HG02763 (cell line): Measurements from ENCODE around the gene DMRTB1.

Experiments used
- ATAC-seq: cut with Tn5 transposase; IDR thresholded peaks from one replicate; pipeline ENCODE4 v1.9.1; 2021; ENCODE audit warnings: mild to moderate bottlenecking, moderate library complexity; ENCODE audit not compliant: unreplicated experiment

The DMRTB1 gene

GRCh38 chr1:53507116-53507820 lies 48.1 kb downstream of the DMRTB1 start:
- ATAC-seq = no peak

- ATAC-seq = no peak
Observed at GRCh38 chr1:53508056-53508990, 49.1 kb downstream of the DMRTB1 start.

DNA sequence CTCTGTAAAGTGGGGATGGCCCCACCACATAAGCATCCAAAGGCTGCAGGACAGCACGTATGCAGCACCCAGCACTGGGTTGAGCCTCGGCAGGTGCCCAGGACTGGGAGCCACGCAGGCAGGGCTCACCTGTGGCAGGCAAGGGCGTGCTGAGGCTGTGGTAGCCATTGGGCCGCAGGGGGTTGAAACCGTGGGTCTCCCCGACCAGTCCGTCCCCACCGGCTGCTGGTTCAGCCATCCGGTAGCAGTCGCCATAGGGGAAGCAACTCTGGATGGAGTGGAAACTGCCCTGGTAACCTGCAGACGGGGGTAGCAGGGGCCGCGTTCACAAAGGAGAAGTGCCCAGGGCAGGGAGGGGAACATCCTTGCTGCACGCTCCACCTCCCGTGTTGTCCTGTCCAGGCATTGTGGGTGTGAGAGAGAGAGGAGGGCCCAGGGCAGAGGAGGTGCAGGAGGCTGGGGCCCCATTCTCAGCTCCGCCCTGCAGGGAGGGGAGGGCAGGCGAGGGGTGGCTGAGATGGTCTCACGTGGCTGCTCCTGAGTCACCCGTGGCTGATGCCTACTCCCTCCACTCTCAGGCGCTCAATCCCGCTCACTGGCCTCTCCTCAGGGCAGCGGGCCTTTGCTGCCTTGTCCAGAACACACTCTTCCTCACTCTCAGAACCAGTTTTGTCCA lies 49.9 kb downstream of the DMRTB1 start:
- no peak for ATAC-seq

- no peak for ATAC-seq
Observed at GRCh38 chr1:53509775-53510174, 50.6 kb downstream of the DMRTB1 start.

- no peak for ATAC-seq
Observed at GRCh38 chr1:53510215-53510614, 51.0 kb downstream of the DMRTB1 start.

GRCh38 chr1:53511323-53511932 lies 52.2 kb downstream of the DMRTB1 start:
- ATAC-seq = no peak

GRCh38 chr1:53511933-53512806 lies 53.0 kb downstream of the DMRTB1 start:
- ATAC-seq = no peak

GRCh38 chr1:53512807-53513755 lies 53.9 kb downstream of the DMRTB1 start:
- no peak for ATAC-seq

DNA sequence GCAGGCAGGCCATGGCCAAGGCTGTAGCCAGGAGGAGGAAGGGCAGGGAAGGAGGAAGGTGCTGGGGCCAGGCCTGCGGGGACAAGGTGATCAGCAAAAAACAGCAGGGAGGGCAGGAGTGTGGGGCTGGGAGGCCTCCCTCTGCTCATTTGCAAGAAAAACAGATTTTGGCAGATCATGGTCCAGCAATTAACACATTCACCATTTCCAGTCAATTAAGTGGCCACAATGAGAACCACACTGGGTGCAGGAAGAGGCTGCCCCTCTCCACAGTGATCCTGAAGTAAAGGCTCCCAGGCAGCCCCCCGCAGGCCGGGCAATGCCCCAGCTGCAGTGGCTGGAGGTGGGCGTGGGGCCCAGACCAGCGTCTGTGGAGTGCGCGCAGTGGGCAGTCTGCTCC lies 54.6 kb downstream of the DMRTB1 start:
- no peak for ATAC-seq

DNA sequence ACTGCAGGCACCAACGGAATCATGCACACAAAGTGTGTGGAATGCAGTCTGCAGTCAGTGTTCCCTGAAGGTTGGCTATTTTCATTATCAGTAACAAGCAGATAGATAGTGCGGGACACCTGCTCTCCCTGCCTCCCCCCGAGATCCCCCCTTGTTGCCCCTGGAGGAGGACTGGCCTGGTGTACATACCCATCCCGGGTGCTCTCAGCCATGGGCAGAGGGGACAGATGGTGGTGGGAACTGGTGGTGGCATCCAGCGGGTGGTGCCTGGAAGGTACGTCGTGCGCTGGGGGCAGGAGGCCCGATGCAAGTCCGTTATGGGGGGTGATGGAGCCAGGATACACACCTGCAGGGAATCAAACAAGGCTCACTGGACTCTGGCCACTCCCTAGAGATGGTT lies 55.2 kb downstream of the DMRTB1 start:
- ATAC-seq = no peak

GRCh38 chr1:53516181-53516580 lies 57.0 kb downstream of the DMRTB1 start:
- ATAC-seq = no peak
